Activated T-cell treated with anti-CD3 and anti-CD28 coated beads, Interleukin-2, amount 50 U/mL, for 24 hours (primary cell): ENCODE data around the gene ATP9A.

Experiments used
- DNase-seq: peaks from one replicate; pipeline ENCODE4 v3.0.0-alpha.2; 2020
- H3K27ac Mint-ChIP-seq: 2 replicates; pipeline ENCODE4 v1.8.0; 2020; ENCODE audit warnings: mild to moderate bottlenecking, mixed read lengths
- H3K27me3 Mint-ChIP-seq: 2 replicates; pipeline ENCODE4 v1.8.0; 2020; ENCODE audit warnings: mixed read lengths
- H3K36me3 Mint-ChIP-seq: 2 replicates; pipeline ENCODE4 v1.8.0; 2020; ENCODE audit warnings: low read depth, mixed read lengths
- H3K4me1 Mint-ChIP-seq: 2 replicates; pipeline ENCODE4 v1.8.0; 2020; ENCODE audit warnings: low read depth, mixed read lengths
- H3K4me3 Mint-ChIP-seq: 2 replicates; pipeline ENCODE4 v1.8.0; 2020; ENCODE audit warnings: mild to moderate bottlenecking, moderate library complexity, mixed read lengths
- H3K9me3 Mint-ChIP-seq: 2 replicates; pipeline ENCODE4 v1.8.0; 2020; ENCODE audit warnings: mixed read lengths

Gene ATP9A

DNA sequence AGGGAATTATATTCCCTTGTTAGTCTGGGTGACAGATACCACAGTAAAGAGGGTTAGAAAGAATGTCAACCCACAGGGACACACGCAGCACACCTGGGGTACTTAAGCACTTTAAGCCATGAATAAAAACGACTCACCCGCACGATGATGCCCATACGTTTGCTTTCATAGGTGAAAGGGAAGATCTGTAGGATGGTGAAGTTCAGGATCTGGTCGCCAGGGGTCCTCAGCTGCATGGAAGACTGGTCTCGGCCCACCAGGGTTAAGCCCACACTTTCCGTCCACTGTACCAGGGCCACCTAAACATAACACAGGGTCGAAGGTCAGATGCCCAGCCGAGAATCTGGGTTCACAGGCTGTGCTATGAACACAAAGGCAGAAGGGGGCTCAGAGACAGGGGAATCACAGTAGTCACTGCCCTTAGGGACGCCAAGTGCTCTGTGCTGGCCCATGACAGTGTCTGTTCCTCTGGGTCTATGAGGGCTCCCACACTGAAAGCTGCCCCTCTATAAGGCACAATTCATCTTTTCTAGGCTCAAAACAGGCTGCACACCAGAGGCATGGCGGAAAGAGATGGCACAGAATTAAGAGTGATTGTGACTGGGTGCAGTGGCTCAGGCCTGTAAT is 128.9 kb downstream of the ATP9A start:
- H3K4me3 Mint-ChIP-seq, result no peak overlapping the region
- H3K4me1 Mint-ChIP-seq, result peaks cover 28% of the 10 kb centered on the region
- H3K27ac Mint-ChIP-seq, result no peak overlapping the region
- peak; percentile 78 for DNase-seq
- H3K27me3 Mint-ChIP-seq, result no peaks in the 10 kb centered on the region
- H3K9me3 Mint-ChIP-seq, result no peaks in the 10 kb centered on the region
- H3K36me3 Mint-ChIP-seq, result no peaks in the 10 kb centered on the region

DNA sequence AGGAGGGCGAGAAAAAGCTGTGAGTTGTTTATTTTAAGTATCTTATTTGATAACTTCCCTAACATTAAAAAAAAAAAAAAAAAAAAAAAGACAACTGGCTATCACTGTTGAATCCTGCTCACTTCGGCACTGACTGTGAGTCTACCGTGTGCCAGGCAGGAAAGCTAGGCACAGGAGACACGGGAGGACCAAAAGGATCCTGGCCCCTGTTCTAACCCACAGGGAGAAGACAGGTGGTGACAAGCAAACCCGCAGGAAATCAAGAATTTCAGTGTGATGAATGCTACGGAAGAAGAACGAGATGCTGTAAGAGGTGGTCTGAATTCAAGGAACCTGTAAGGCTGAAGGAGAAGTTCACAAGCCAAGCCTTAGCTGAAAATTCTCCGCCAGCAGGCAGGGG is 130.9 kb downstream of the ATP9A start:
- Mint-ChIP-seq H3K4me3 (no peak overlapping the region), H3K4me1 (peaks cover 31% of the 10 kb centered on the region), H3K36me3 (no peaks in the 10 kb centered on the region), H3K27ac (no peak overlapping the region), H3K9me3 (no peaks in the 10 kb centered on the region), H3K27me3 (peaks cover 12% of the 10 kb centered on the region)
- no peak for DNase-seq

DNA sequence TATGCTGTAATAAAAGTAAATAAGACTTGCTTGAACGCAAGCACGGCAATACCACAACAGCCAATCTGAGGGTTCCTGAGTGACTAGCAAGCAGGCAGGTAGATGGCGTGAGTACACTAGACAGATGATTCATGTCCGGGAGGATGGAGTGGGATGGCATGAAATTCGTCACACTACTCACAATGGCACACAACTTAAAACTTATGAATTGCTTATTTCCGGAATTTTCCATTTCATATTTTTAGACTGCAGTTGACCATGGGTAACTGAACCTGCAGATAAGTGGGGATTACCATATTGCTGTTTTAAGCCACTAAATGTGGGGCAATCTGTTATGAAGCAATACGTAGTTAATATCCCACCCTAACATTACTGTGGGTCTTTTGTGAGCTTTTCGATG is 132.1 kb downstream of the ATP9A start:
- DNase-seq, result no peak
- H3K27ac Mint-ChIP-seq, result peak overlapping the region; percentile 65
- H3K4me1 Mint-ChIP-seq, result peaks cover 38% of the 10 kb centered on the region
- peaks cover 19% of the 10 kb centered on the region for H3K27me3 Mint-ChIP-seq
- no peak overlapping the region for H3K4me3 Mint-ChIP-seq
- no peaks in the 10 kb centered on the region for H3K9me3 Mint-ChIP-seq
- no peaks in the 10 kb centered on the region for H3K36me3 Mint-ChIP-seq

DNA sequence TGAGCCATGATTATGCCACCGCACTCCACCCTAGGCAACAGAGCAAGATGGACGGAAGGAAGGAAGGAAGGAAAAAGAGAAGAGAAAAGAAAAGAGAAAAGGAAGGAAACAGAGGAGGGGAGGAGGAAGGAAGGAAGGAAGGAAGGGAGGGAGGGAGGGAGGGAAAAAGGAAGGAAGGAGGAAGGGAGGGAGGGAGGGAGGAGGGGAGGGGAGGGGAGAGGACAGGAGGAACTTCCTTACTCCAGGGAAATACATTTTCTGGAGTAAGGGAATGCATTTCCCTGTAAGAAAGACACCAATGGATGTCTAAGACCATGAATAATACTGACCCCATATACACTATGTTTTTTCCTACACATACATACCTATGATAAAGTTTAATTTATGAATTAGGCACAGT is 132.5 kb downstream of the ATP9A start:
- Mint-ChIP-seq H3K27me3 (peaks cover 22% of the 10 kb centered on the region), H3K27ac (peak overlapping the region; percentile 65), H3K36me3 (no peaks in the 10 kb centered on the region), H3K4me1 (peaks cover 43% of the 10 kb centered on the region), H3K9me3 (no peaks in the 10 kb centered on the region), H3K4me3 (no peak overlapping the region)
- no peak for DNase-seq

DNA sequence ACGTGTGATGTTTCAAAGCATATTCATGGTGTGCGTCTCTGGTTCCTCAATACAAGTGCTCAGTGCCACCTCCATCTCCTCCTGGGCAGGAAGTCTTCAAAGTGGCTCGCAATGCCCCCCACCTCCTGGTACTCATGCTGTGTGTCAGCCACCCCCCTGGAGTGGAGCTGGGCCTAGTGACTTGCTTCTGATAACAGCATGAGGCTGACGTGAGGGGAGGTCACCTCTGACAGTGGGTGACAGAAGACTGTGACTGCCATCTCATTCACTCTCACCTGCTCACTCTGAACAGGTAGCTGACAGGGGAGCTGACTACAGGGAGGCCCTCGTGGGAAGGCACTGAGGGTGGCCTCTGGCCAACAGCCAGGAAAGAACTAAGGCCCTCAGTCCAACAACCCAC is 133.3 kb downstream of the ATP9A start:
- Mint-ChIP-seq H3K9me3 (no peaks in the 10 kb centered on the region), H3K36me3 (no peaks in the 10 kb centered on the region), H3K27ac (peak overlapping the region; percentile 32), H3K4me3 (no peak overlapping the region), H3K27me3 (peaks cover 29% of the 10 kb centered on the region), H3K4me1 (peaks cover 51% of the 10 kb centered on the region)
- DNase-seq, result no peak

DNA sequence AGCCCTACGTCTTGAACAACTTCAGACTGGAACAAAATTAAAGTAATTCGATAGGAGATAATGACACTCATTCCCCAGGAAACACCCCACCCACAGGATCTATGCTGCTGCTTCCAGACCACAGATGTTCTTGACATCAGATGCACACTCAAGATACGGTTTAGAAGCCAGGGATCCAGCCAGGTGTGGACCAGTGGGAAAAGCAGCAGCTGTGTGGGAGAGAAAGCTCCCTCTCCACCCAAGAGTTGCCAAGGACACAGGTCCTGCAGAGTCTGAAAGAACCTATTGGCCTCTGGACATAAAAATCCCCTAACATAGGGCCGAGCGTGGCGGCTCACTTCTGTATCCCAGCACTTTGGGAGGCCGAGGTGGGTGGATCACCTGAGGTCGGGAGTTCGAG is 133.9 kb downstream of the ATP9A start:
- Mint-ChIP-seq H3K9me3 (no peaks in the 10 kb centered on the region), H3K27me3 (peaks cover 32% of the 10 kb centered on the region), H3K27ac (peak overlapping the region; percentile 9), H3K36me3 (no peaks in the 10 kb centered on the region), H3K4me3 (no peak overlapping the region), H3K4me1 (peaks cover 53% of the 10 kb centered on the region)
- DNase-seq, result no peak

DNA sequence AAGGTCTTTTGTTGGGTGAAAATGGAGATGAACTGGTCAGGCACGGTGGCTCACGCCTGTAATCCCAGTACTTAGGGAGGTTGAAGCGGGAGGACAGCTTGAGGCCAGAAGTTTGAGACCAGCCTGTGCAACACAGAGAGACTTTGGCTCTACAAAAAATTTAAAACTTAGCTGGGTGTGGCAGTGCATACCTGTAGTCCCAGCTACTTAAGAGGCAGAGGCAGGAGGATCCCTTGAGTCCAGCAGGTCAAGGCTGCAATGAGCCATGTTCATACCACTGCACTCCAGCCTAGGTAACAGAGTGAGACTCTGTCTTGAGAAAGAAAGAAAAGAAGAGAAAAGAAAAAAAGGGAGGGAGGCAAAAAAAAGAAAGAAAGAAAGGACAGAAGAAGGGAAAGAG is 134.8 kb downstream of the ATP9A start:
- Mint-ChIP-seq H3K4me3 (no peak overlapping the region), H3K4me1 (peaks cover 56% of the 10 kb centered on the region), H3K36me3 (no peaks in the 10 kb centered on the region), H3K9me3 (no peaks in the 10 kb centered on the region), H3K27me3 (peaks cover 32% of the 10 kb centered on the region), H3K27ac (no peak overlapping the region)
- no peak for DNase-seq

DNA sequence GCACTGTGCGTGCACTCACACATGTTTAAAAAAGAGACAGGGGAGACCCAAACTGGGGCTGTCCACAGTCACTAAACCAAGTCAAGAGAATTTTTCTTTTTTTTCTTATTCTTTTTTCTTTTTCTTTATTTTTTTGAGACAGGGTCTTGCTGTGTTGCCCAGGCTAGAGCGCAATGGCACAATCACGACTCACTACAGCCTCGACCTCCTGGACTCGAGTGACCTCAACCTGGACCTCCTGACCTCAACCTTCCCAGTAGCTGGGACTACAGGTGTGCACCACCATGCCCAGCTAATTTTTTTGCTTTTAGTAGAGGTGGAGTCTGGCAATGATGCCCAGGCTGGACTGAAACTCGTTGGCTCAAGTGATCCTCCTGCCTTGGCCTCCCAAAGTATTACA is 136.2 kb downstream of the ATP9A start:
- no peaks in the 10 kb centered on the region for H3K36me3 Mint-ChIP-seq
- peak overlapping the region; percentile 80 for H3K27ac Mint-ChIP-seq
- no peak for DNase-seq
- H3K27me3 Mint-ChIP-seq, result peaks cover 32% of the 10 kb centered on the region
- H3K4me1 Mint-ChIP-seq, result peaks cover 64% of the 10 kb centered on the region
- no peak overlapping the region for H3K4me3 Mint-ChIP-seq
- H3K9me3 Mint-ChIP-seq, result no peaks in the 10 kb centered on the region

DNA sequence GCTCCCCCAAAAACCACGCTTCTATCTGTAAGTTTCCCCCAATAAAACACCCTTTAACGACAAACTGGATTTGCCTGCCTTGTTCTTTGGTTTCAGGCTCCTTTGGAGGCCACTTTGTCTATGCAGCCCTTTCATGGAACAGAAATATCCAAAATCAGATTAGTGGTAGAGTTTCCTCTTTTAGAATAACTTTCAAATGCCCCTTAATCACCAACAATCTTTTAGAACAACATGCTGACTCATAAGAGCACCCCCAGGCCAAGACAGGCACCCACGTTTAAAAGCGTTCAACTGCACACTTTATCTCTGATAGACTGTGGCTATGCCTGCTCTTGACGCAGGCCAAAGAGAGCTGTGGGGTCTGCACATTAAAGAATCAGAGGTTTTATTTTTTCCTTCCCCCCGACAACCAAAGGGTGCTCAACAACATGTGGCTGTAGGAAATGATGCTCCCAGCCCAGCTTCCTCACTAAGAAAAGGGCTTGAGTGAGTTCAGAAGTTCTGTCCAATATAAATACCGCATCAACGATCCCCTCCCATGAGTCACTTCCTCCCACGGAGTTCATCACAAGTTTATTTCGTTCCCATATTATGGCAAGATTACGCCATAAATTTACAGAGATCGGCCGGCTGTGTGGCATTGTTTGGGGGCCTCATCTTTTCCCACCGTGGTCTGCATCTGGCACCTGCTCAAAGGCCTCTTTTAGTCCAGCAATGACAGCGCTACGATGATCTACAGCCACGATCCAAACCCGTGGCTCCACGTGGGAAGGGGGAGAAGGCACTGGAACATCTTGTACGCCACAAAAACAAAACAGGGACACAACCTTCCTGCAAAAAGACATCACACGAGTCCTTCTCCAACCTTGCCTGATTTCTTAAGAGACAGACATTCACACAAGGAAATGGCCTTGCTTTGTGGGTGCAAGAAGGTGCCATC is 136.9 kb downstream of the ATP9A start:
- Mint-ChIP-seq H3K36me3 (no peaks in the 10 kb centered on the region), H3K4me1 (peaks cover 60% of the 10 kb centered on the region), H3K4me3 (peak overlapping the region; percentile 23), H3K27me3 (peaks cover 32% of the 10 kb centered on the region), H3K27ac (peak overlapping the region; percentile 80), H3K9me3 (no peaks in the 10 kb centered on the region)
- no peak for DNase-seq

DNA sequence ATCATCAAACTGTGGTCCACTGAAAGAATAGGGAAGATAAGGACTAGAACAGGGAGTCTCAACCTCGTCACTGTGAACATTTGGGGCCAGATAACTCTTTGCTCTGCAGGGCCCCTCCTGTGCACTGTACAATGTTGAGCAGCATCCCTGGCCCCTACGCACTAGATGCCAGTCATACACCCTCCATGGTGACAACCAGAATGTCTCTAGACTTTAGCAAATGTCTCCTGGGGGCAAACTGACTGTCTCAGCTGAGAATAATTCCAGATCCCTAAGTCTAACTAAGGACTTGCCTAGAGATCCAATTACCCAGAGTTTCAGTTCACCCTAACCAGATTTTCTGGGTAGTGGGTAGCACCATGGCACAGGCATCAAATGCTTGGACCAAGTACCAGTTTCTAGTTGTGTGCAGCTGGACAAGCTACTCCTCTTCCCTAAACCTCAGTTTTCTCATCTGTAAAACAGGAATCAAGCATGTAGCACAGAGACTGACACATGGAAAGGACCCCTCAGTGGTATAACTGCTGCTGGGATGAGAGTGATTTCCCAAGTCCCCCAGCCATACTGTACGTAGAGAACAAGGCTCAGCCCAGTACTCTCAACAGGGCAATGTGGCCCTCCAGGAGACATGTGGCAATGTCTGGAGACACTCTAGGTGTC is 138.7 kb downstream of the ATP9A start:
- no peak for DNase-seq
- Mint-ChIP-seq H3K36me3 (no peaks in the 10 kb centered on the region), H3K9me3 (no peaks in the 10 kb centered on the region), H3K4me3 (no peak overlapping the region), H3K27ac (peak overlapping the region; percentile 46), H3K27me3 (peaks cover 32% of the 10 kb centered on the region), H3K4me1 (peaks cover 47% of the 10 kb centered on the region)

DNA sequence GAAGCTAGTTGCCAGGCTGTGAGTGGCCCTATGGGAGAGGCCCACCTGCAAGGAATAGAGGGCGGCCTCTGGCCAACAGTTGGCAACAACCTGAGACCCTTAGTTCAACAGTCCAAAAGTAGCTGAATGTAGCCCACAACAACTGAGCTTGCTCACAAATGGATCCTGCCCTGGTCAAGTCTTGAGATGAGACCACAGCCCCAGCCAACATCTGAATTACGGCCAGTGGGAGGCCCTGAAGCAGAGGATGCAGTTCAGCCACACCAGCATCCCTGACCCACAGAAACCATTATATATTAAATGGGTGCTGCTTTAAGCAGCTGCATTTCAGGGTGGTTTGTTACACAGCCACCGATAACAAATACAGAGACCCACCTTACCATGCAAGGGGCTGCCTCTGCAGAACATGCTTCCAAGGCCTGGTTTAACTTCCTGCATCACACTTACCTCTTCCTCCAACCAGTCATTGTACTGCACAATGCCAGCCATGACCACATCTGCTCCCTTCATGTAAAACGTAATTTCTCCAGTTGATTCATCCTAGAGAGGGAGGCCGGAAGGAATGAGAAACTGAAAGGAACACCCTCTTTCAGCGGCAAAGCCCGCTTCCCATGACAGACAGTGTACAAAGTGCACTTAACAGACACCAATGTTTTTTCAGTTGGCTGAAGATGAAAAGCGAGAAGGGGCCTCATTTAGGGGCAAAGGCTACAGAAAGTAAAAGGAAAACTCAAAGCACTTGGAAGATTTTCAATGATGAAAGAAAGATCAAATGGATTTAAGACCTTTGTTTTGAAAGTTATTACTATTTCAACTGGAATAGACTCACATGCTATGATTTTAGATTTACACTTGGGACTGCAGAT is 139.4 kb downstream of the ATP9A start:
- no peak for DNase-seq
- no peak overlapping the region for H3K4me3 Mint-ChIP-seq
- peak overlapping the region; percentile 46 for H3K27ac Mint-ChIP-seq

DNA sequence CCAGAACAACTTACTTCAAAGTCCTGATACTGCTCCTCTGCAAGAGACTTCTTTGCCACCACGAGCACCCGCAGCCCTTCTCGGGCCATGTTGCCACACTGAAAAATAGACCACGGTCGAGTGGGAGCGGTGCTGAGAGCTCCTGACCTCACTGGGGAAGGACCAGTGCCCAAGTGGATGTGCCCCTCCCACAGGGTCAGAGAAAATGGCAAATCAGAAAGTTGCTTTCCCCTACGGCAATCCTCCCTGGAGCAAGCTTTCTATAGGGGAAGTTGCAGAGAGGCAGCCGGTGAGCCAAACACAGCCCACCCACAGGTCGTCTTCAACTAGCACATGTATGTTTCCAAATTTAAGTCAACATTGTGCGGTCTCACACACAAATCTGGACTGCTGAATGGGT is 140.6 kb downstream of the ATP9A start:
- peaks cover 30% of the 10 kb centered on the region for H3K27me3 Mint-ChIP-seq
- H3K9me3 Mint-ChIP-seq, result no peaks in the 10 kb centered on the region
- H3K27ac Mint-ChIP-seq, result no peak overlapping the region
- no peak for DNase-seq
- no peak overlapping the region for H3K4me3 Mint-ChIP-seq
- no peaks in the 10 kb centered on the region for H3K36me3 Mint-ChIP-seq
- H3K4me1 Mint-ChIP-seq, result peaks cover 47% of the 10 kb centered on the region

More for the DNA sequence above, 139.4 kb downstream of the ATP9A start:
- H3K4me1 Mint-ChIP-seq, result peaks cover 46% of the 10 kb centered on the region
- no peaks in the 10 kb centered on the region for H3K36me3 Mint-ChIP-seq
- peaks cover 31% of the 10 kb centered on the region for H3K27me3 Mint-ChIP-seq
- H3K9me3 Mint-ChIP-seq, result no peaks in the 10 kb centered on the region

DNA sequence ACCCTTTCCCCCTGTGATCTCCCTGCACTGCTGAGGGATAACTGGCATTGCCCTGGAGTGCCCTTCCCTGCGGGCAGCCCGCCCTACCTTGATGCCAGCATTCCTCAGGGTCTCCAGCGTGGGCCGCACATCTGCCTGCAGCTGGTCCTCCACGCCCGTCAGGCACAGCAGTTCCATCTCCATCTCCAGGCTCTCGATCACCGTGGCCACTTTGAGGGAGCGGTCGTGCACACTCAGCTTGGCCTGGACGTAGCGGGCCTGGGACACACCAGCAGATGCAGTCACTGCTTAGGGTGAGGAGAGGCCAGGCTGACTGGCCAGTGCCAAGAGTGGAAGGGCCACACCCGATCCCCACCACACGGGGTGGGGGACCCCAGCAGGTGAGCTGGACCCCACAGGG is 143.1 kb downstream of the ATP9A start:
- no peaks in the 10 kb centered on the region for H3K36me3 Mint-ChIP-seq
- H3K27ac Mint-ChIP-seq, result no peak overlapping the region
- peaks cover 32% of the 10 kb centered on the region for H3K4me1 Mint-ChIP-seq
- no peak overlapping the region for H3K4me3 Mint-ChIP-seq
- H3K27me3 Mint-ChIP-seq, result peaks cover 12% of the 10 kb centered on the region
- no peaks in the 10 kb centered on the region for H3K9me3 Mint-ChIP-seq
- DNase-seq, result no peak

DNA sequence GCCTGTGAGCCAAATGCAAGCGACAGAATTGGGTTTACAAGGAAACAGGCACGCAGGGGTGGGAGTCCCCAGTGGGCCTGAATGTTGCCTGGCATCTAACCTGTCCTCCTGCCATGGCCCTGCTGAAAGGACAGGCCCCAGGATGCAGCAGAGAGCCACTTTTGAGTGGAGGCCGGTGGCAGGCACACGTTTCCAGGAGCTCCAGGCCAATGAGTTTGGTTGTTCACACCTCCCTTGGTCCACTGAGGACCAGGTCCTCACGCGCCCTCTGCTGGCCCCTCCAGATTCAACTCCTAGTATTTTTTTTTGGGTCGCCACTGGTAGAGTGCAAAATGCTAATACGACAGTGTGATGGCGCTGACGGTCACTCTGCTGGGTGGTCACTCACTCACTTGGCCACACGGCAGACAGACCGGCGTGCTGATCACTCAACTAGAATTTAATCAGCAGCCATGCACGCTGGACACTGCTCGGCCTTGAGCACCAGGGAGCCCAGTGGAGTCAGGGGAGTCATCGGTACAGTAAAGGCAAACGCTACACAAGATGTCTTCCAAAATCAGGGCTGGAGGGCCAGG is 143.9 kb downstream of the ATP9A start:
- Mint-ChIP-seq H3K4me3 (no peak overlapping the region), H3K36me3 (no peaks in the 10 kb centered on the region), H3K4me1 (peaks cover 30% of the 10 kb centered on the region), H3K27me3 (peaks cover 7% of the 10 kb centered on the region), H3K9me3 (no peaks in the 10 kb centered on the region), H3K27ac (no peak overlapping the region)
- peak; percentile 81 for DNase-seq
